Nephron (organoid): ENCODE measurements around the gene ANAPC15.

Experiments
- H3K27ac Mint-ChIP-seq, 3 experiments: 2 replicates each; pipeline ENCODE4 v1.8.0; 2020; ENCODE audit warnings: mixed read lengths in 3 of 3, mild to moderate bottlenecking in 2 of 3, moderate library complexity in 1 of 3
- H3K27me3 Mint-ChIP-seq: 2 replicates; pipeline ENCODE4 v1.8.0; 2021; ENCODE audit warnings: low read depth, mild to moderate bottlenecking, moderate library complexity, mixed read lengths
- H3K36me3 Mint-ChIP-seq: 2 replicates; pipeline ENCODE4 v1.8.0; 2020; ENCODE audit warnings: low read depth, mixed read lengths
- H3K4me1 Mint-ChIP-seq: 2 replicates; pipeline ENCODE4 v1.8.0; 2020; ENCODE audit warnings: mixed read lengths
- H3K4me3 Mint-ChIP-seq, 3 experiments: 2 replicates each; pipeline ENCODE4 v1.8.0; 2020; ENCODE audit warnings: mild to moderate bottlenecking in 3 of 3, mixed read lengths in 3 of 3, moderate library complexity in 2 of 3
- H3K9me3 Mint-ChIP-seq: 2 replicates; pipeline ENCODE4 v1.8.0; 2020; ENCODE audit warnings: mixed read lengths
- CTCF ChIP-seq, 3 experiments: fragments of 200-600 bp; sonication (generic); IDR thresholded peaks; one replicate each; pipeline ENCODE4 v1.5.0; 2021; ENCODE audit warnings: antibody characterized with exemption in 3 of 3; ENCODE audit not compliant: unreplicated experiment in 3 of 3

The ANAPC15 gene

GRCh38 chr11:72102162-72102561, 10.3 kb downstream of the ANAPC15 start:
- Mint-ChIP-seq H3K4me1 (peaks cover 36% of the 10 kb centered on the region), H3K4me3 (peak overlapping the region; percentile 88 to 95 (median 95)), H3K27me3 (no peaks in the 10 kb centered on the region), H3K9me3 (no peaks in the 10 kb centered on the region), H3K27ac (peak overlapping the region; percentile 99 to 100 (median 99)), H3K36me3 (peaks cover 25% of the 10 kb centered on the region)
- no peak for TF ChIP-seq CTCF (IDR thresholded peaks at IDR 0.05; ENCODE audit: unreplicated experiment in 3 of 3)

DNA sequence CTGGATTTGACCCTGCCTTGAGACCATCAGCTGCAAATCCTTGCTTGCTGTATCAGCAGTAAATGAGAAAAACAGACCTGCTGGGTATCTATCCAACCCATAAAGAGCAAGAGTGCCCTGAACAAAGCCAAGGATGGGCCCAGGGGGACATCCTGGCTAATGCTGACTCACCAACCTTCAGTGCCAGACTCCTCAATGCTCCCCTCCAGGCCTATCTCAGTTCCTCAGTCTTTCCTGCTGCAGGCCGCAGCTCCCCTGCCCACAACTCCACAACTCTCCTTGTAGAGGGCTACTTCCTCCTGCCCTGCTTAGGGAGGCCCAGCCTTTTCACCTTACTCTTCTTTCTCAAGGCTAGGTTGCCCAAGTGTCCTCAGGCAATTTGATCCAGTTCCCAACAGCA, 12.0 kb downstream of the ANAPC15 start:
- Mint-ChIP-seq H3K36me3 (peaks cover 30% of the 10 kb centered on the region), H3K9me3 (no peaks in the 10 kb centered on the region), H3K4me3 (peak overlapping the region in 2 of 3 experiments; percentile 88 to 95), H3K27me3 (no peaks in the 10 kb centered on the region), H3K4me1 (peaks cover 36% of the 10 kb centered on the region), H3K27ac (no peak overlapping the region)
- TF ChIP-seq CTCF (IDR thresholded peaks at IDR 0.05; ENCODE audit: unreplicated experiment in 3 of 3), result no peak

DNA sequence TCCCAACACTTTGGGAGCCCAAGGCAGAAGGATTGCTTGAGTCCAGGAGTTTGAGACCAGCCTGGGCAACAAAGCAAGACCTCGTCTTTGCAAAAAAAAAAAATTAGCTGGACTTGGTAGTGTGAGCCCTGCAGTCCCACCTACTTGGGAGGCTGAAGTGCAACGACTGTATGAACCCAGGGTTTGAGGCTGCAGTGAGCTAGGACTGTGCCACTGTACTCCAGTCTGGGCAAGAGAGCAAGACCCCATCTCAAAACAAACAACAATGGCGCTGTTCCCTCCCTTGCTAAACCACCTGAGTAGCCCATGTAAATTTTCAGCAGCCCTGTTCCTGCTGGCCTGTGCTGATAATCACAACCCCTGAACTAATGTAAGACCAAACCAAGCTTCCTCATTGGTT, 12.5 kb downstream of the ANAPC15 start:
- H3K4me1 Mint-ChIP-seq, result peaks cover 36% of the 10 kb centered on the region
- H3K27ac Mint-ChIP-seq, result no peak overlapping the region
- H3K27me3 Mint-ChIP-seq, result no peaks in the 10 kb centered on the region
- H3K9me3 Mint-ChIP-seq, result no peaks in the 10 kb centered on the region
- peaks cover 35% of the 10 kb centered on the region for H3K36me3 Mint-ChIP-seq
- TF ChIP-seq CTCF (IDR thresholded peaks at IDR 0.05; ENCODE audit: unreplicated experiment in 3 of 3), result no peak
- H3K4me3 Mint-ChIP-seq, result no peak overlapping the region

DNA sequence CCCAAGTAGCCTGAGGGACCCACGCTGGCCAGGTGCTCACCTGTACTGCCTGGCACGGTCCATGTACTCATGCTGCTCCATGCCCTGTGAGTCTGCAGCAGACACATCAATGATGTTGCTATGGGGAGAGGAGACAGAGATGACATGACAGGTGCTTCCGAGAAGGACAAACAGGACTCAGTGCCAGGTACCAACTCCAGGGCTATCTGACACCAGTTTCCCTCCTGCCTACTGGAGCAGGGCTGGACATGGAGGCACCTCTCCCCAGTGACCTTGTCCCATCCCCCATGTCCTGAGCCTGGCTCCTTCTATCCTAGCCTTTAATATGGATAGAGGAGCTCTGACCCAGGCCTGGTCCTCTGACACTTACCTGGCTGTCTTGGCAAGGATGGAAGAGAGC, 13.8 kb downstream of the ANAPC15 start:
- no peak overlapping the region for H3K27ac Mint-ChIP-seq
- H3K27me3 Mint-ChIP-seq, result no peaks in the 10 kb centered on the region
- H3K9me3 Mint-ChIP-seq, result no peaks in the 10 kb centered on the region
- peaks cover 28% of the 10 kb centered on the region for H3K4me1 Mint-ChIP-seq
- TF ChIP-seq CTCF (IDR thresholded peaks at IDR 0.05; ENCODE audit: unreplicated experiment in 3 of 3), result no peak
- H3K4me3 Mint-ChIP-seq, result no peak overlapping the region
- peaks cover 41% of the 10 kb centered on the region for H3K36me3 Mint-ChIP-seq

DNA sequence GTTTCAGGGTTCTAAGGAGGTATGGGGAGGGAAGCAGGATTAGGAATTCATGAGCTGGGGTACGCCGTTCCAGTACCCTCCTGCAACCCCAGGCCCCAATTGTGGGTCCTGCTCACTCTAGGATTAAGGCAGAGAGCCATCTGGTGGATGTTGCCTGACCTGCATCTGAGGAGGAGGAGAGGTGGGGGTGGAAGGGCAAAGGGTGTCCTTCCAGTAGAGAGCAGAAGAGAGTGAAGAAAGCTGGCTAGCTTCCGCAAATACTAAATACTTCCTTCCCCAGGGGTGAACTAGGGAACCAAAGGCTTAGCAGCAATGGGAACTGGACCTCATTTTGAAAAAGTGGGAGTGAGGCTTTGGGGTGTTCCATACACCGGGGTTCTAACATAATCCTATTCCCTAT, 21.2 kb downstream of the ANAPC15 start:
- peaks cover 6% of the 10 kb centered on the region for H3K4me1 Mint-ChIP-seq
- H3K27ac Mint-ChIP-seq, result peak overlapping the region; percentile 9 to 46 (median 11)
- peak; percentile 73 to 85 (median 84) for TF ChIP-seq CTCF (IDR thresholded peaks at IDR 0.05; ENCODE audit: unreplicated experiment in 3 of 3)
- H3K4me3 Mint-ChIP-seq, result no peak overlapping the region
- no peaks in the 10 kb centered on the region for H3K27me3 Mint-ChIP-seq
- no peaks in the 10 kb centered on the region for H3K9me3 Mint-ChIP-seq
- H3K36me3 Mint-ChIP-seq, result peaks cover 23% of the 10 kb centered on the region

DNA sequence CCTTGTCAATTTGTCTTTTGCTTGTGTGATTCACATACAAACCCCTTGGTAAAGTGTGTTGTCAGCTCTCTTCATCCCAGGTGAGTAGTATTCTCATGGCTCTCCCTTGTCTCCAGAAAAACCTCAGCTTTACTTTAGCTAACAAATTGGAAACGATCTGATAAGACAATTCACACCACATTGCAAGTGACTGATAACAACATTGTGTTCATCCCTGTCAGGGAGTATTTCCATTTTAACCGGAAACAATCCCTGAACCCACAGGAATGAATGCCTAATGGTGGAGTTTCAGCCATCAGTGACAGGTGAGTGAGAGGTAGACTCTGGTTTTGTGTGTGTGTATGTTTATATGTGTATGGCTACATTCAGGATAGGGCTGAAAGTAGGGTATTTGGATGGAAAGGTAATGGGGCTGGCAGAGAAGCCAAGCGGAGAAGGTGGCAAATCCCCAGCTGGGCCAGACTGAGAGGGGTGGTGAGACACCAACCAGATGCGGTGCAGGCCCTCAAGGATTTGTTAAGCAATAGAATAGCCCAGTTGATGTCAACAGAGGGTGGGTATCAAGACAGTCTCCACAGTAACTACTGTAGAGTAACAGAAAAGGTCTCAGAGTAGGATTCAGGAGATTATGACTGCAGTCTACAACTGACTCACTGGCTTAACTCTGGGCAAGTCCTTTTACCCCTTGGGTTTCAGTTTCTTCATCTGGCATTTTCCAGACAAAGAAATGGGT, 24.3 kb downstream of the ANAPC15 start:
- Mint-ChIP-seq H3K4me1 (peaks cover 20% of the 10 kb centered on the region), H3K4me3 (no peak overlapping the region), H3K36me3 (peaks cover 12% of the 10 kb centered on the region), H3K27ac (no peak overlapping the region), H3K9me3 (no peaks in the 10 kb centered on the region), H3K27me3 (no peaks in the 10 kb centered on the region)
- TF ChIP-seq CTCF (IDR thresholded peaks at IDR 0.05; ENCODE audit: unreplicated experiment in 3 of 3), result no peak
